ENCODE data around the gene TOM1L2.

- TF ChIP-seq CTCF (IDR thresholded peaks at IDR 0.05; ENCODE audit: low read length) (no peak), EZH2 (optimal IDR thresholded peaks at IDR 0.05; ENCODE audit: low read depth, low read length) (no peak), EZH2phosphoT487 (IDR thresholded peaks at IDR 0.05; ENCODE audit: low read length) (no peak)
These were observed 129.9 kb downstream of the TOM1L2 start for GRCh38 chr17:17842111-17842876.

Measured in MM.1S (cell line).